Kidney epithelial cell (primary cell): Measurements from ENCODE around the gene SLC30A2. TPM values are rescaled to one million over a fixed set of nuclear protein-coding genes. Genes with fewer than 3 reads are reported as not detected.

Experiments used
- DNase-seq: peaks from one replicate; pipeline ENCODE4 v3.0.0-alpha.2; 2010; ENCODE audit warnings: low read depth
- H3K27me3 ChIP-seq: 2 replicates; pipeline ENCODE4 v1.6.0; 2011; ENCODE audit warnings: low read length; ENCODE audit not compliant: control insufficient read depth, insufficient read depth
- H3K36me3 ChIP-seq: 2 replicates; pipeline ENCODE4 v1.5.1; 2011; ENCODE audit warnings: low read length; ENCODE audit not compliant: control insufficient read depth, insufficient read depth
- H3K4me3 ChIP-seq: 2 replicates; pipeline ENCODE4 v1.5.1; 2011; ENCODE audit warnings: low read depth, mild to moderate bottlenecking, control low read depth, low read length
- CTCF ChIP-seq: IDR thresholded peaks from 2 replicates; pipeline ENCODE4 v1.5.1; 2011; ENCODE audit warnings: mild to moderate bottlenecking, moderate library complexity, low read length, control low read depth, inconsistent platforms; ENCODE audit not compliant: insufficient read depth, poor library complexity, severe bottlenecking
- total RNA-seq: library from RNA; depleted of rRNA; stranded (reverse); fragments of >200 nt; gene quantifications from 2 replicates; pipeline ENCODE4 v1.2.3, GENCODE V29; 2015

SLC30A2 gene
- total RNA-seq, 1 donor from 2014 or later = 0.75 TPM

- Histone ChIP-seq H3K27me3 (peaks cover 8% of the 10 kb centered on the region), H3K4me3 (no peak overlapping the region), H3K36me3 (no peaks in the 10 kb centered on the region)
- no peak for DNase-seq
- no peak for TF ChIP-seq CTCF
Measured at GRCh38 chr1:26089125-26089524, 43.2 kb upstream of the SLC30A2 start.

GRCh38 chr1:26084844-26085243, 38.9 kb upstream of the SLC30A2 start:
- no peak for DNase-seq
- no peak for TF ChIP-seq CTCF
- no peaks in the 10 kb centered on the region for H3K36me3 ChIP-seq
- peaks cover 10% of the 10 kb centered on the region for H3K27me3 ChIP-seq
- no peak overlapping the region for H3K4me3 ChIP-seq

- Histone ChIP-seq H3K36me3 (no peaks in the 10 kb centered on the region), H3K27me3 (peaks cover 10% of the 10 kb centered on the region), H3K4me3 (no peak overlapping the region)
- no peak for TF ChIP-seq CTCF
- DNase-seq = no peak
Measured at GRCh38 chr1:26084091-26084561, 38.2 kb upstream of the SLC30A2 start.

GRCh38 chr1:26083208-26083607, 37.3 kb upstream of the SLC30A2 start:
- no peak for DNase-seq
- no peak for TF ChIP-seq CTCF
- no peak overlapping the region for H3K4me3 ChIP-seq
- no peaks in the 10 kb centered on the region for H3K36me3 ChIP-seq
- H3K27me3 ChIP-seq = peaks cover 10% of the 10 kb centered on the region

GRCh38 chr1:26082020-26082350, 36.1 kb upstream of the SLC30A2 start:
- Histone ChIP-seq H3K36me3 (no peaks in the 10 kb centered on the region), H3K27me3 (peaks cover 10% of the 10 kb centered on the region), H3K4me3 (no peak overlapping the region)
- DNase-seq = no peak
- no peak for TF ChIP-seq CTCF

GRCh38 chr1:26081267-26082019, 35.5 kb upstream of the SLC30A2 start:
- Histone ChIP-seq H3K4me3 (no peak overlapping the region), H3K36me3 (no peaks in the 10 kb centered on the region), H3K27me3 (peaks cover 10% of the 10 kb centered on the region)
- DNase-seq = no peak
- no peak for TF ChIP-seq CTCF
